ENCODE measurements around the gene VAMP8.
"Not testable (repeated sequence)": the region's sequence is repeated elsewhere in the genome, so short reads cannot be mapped to it uniquely, and the experiment has no call there.

Gene VAMP8

DNA sequence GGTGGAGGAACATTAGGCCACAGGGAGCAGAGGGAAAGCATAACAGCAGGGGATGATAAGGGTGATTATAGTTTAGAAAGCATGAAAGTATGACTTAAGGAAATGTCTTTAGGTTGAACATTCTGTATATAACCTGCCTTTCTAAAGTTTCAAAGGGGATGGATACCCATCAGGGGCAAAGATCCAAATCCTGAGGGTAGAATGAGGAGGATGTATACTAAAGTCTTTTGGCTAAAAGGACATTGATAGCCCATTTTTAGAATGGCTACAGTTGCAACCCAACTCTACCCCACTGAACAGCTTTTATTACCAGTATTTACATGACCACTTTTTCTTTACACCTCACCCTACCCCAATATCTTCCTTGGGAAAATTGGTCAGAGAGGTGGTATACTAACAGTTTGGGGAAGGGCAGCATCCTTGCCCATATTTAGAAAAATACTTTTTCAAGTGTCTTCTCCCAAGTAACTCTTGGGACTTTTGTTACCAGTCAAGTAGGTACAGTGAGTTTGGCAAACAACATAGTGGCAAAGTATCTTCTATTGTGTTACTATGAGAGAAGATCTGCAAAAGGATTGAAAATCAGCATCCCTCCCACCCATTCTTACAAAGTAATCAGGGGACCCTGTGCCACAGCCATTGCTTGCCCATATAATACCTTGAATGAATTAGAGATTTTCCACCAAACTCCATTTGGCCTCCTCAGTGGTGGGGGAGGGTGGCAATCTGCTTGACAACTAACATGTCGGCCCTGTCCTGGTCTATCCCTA is 30.1 kb upstream of the VAMP8 start:
- no peak for FAIRE-seq
- peak; percentile 14 for DNase-seq (ENCODE audit: low spot score)

DNA sequence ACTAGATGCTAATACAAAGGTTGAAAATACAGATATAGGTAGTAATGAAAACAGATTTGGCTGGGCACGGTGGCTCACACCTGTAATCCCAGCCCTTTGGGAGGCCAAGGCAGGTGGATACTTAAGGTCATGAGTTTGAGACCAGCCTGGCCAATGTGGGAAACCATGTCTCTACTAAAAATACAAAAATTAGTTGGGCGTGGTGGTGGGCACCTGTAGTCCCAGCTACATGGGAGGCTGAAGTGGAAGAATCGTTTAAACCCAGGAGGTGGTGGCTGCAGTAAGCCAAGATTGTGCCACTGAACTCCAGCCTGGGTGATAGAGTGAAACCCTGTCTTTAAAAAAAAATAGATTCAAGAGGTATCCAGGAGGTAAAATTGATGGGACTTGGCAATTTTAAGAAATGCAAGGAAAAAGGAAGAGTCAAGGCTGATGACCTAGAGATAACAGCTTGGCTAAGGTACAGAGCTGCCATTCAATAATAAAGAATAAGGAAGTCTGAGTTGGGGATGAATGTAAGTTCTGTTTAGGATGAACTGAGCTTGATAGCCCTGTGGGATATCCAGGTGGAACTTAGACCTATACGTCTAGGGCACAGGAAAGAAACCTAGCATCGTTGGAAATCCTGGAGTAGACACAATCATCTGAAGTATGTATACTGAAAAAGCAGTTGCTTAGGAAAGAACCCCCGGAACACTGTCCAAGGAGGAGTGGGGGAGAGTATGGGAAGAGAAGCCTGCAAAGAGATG is 29.4 kb upstream of the VAMP8 start:
- FAIRE-seq (no peak), DNase-seq (ENCODE audit: low spot score) (no peak)

DNA sequence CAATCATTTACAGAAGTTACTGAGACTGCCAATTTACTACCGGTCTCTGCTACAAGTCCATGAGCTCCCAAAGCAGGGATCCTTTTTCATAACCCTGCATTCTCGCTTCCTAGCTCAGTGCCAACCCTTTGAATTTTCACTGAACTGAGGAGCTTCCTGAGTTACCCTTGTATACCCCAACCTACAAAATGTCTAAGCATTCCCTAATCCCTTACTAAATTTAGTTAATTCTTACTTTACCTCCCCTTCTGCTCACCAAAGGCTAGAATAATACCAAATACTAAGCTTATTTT is 28.8 kb upstream of the VAMP8 start:
- no peak for DNase-seq (ENCODE audit: low spot score)
- FAIRE-seq, result no peak

DNA sequence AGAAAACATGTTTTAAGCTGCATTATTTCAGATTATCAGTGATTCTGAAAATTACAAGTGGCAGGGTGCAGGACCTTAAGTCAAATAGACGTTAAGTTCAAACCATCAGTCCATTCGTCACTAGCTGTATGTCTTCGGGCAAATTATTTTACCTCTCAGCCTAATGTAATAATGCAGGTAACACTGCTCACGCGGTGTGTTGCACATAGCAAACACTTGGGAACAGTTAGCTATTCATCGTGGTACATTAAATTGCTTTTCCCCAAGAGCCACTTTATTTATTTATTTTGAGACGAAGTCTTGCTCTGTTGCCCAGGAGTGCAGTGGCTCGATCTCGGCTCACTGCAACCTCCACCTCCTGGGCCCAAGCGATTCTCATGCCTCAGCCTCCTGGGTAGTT is 28.3 kb upstream of the VAMP8 start:
- DNase-seq (ENCODE audit: low spot score), result no peak
- FAIRE-seq, result no peak

DNA sequence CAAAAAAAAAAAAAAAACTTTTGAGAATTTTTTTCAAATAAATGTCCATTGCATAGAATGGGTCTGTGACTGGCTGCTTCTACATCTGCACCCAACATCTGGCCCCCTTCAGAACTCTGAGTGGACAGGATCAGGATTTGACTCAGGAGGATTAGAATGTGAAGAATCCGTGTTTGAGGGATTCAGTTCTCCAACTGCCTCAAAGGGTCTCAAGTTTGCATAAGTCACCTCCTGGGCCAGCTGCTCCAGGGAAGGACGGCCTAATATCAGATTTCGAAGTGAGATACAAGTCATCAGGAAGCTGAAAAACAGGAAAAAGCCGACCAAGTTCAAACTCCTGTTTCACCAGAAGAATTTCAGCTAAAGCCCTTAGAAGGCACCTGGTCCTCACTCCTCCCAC is 27.6 kb upstream of the VAMP8 start:
- no peak for FAIRE-seq
- DNase-seq (ENCODE audit: low spot score), result peak; percentile 18

DNA sequence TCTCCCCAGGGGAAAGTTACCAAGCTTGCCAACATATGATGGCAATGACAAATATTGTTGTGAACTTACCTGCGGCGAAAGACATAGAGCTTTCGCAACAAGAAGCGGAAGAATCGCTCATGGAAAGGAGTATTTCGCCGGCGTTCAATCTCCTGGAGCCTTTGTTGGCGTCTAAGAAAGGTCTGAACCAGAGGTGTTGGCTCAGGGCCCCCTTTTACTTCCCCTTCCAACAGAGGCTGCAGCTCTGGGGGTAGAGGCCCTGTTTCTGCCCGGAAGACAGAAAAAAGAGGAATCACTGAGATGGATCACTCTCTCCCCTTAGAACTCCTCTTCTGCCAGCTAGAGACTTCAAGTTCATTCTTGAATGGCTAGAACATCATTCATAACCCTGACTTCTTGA is 26.9 kb upstream of the VAMP8 start:
- no peak for FAIRE-seq
- DNase-seq (ENCODE audit: low spot score), result no peak

DNA sequence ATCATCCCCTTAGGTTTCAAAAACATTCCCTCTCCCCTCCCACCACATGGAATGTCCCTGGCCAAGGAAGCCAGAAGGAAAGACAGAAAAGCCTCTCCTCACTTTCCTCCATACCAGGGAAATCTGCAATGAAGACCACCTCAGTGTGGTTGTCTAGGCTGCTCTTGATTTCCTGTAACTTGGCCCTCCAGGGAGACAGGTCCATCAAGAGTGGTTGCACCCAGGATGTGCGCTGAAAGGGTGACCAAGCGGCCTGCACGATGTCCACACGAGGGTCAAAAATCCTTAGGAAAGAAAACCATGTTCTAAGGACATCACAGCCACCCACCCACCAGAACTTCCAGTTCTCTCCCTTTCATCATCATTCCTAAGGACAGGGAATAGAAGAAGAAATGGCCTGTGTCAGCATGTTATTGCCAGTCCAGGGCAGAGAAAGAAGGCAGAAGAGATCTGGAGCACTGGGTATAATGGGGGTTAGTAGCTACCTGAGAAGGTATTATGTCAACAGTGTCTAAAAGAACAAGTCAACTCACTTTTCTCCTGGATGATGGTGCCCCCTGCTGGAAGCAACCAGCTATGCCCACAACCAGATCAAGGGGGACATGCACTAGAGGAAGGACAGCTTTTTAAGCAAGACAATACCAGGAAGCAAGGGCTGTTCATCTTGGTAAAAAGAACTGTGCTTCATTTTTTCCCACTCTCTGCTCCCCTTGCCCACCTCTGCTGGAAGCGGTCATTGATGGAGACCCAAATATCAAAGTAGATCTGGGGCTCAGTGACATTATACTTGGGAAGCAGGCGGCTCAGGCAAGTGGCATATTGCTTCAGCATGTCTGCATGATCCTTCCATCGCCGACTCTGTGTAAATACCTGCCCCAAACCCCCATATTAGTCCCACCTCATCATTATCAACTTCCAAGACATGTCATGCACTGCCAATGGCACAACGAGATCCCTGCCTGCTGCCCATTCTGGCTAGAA is 25.4 kb upstream of the VAMP8 start:
- FAIRE-seq (peak; percentile 54), DNase-seq (ENCODE audit: low spot score) (peak; percentile 66)

DNA sequence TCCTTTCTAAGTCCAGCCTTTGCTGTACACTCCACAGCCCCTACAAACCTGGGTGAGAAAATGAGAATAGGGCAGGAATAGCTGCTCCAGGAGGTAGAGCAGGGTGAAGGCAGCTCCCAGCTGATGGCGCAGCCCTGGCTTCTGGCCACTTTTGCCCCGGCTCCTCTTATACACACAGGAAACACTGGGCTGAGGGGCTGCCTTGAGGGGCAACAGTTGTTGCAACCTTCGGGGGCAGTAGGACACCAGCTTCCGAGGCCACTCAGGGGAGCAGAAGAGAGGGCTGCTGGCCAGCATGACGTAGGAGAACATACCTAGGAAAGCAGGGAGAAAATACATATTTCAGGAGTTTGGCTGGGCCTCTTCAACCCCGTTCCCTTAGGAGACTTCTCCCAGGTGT is 24.2 kb upstream of the VAMP8 start:
- DNase-seq (ENCODE audit: low spot score) (no peak), FAIRE-seq (no peak)

DNA sequence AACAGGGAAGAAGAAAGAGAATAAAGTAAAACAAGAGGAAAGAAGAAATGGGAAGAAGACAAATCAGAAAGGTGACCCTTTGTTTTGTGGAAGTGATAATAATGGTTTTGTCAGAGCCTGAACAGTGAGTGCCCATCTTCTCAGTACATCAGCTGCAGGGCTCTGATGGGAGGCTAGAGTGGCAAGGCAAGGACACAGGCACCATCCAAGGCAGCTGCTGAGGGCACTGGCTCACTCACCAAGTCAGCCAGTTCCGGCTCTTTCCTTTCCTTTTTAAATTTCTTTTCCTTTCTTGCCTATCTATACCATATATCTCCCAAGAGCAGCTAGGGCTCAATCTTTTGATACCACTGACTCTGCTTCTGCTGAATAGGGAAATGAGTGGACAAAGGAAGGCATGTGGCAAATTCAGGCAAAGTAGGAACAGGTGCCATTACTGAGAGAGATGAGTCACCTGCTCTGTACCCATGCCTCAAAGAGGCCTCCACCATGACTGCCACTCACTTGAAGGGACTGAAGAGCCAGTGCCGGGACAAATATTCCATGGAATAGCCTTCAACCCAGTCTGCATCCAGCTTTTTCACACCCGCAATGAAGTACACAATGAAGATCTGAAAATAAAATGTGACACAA is 22.3 kb upstream of the VAMP8 start:
- no peak for DNase-seq (ENCODE audit: low spot score)
- FAIRE-seq, result no peak

DNA sequence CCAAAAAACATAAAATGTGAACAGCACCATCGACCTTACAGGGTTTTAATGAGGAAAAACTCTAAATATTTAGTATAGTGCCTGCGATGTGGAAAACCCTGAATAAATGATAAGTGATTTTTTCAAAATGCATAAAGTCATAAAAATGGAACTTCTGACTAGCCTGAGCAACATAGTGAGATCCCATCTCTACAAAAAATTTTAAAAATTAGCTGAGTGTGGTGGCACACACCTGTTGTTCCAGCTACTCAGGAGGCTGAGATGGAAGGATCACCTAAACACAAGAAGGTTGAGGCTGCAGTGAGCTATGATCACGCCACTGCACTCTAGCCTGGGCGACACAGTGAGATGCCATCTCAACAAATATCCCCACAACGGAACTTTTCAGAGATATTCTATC is 20.3 kb upstream of the VAMP8 start:
- FAIRE-seq, result no peak

DNA sequence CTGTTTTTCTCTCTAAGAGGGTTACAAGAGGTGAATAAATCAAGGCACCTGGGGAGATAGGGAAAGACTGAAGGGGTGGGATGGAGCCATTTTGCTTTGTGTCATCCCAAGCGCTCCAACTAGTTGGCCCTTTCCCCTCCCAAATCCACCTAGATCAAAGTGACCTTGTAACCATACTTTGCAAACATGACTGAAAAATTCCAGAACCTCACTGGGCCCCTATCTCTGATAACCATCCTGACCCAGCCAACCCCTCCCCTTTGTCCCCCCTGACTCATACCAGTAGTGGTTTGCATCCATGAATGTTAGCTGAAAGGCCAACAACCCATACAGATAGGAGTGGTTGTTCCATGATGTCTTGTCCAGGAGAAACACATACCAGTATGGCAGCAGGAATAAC is 19.2 kb upstream of the VAMP8 start:
- FAIRE-seq, result no peak
- no peak for DNase-seq (ENCODE audit: low spot score)

More for the DNA sequence above, 20.3 kb upstream of the VAMP8 start:
- no peak for DNase-seq (ENCODE audit: low spot score)

DNA sequence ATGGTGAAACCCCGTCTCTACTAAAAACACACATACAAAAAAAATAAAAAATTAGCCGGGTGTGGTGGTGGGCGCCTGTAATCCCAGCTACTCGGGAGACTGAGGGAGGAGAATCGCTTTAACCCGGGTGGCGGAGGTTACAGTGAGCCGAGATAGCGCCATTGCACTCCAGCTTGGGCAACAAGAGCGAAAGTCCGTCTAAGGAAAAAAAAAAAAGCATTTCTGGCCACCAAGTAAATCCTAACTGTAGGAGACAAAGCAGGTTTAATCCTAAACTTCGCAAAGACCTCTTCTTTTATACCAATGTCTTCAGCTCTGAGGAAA is 17.0 kb upstream of the VAMP8 start:
- FAIRE-seq; DNase-seq (ENCODE audit: low spot score): not testable (repeated sequence)

DNA sequence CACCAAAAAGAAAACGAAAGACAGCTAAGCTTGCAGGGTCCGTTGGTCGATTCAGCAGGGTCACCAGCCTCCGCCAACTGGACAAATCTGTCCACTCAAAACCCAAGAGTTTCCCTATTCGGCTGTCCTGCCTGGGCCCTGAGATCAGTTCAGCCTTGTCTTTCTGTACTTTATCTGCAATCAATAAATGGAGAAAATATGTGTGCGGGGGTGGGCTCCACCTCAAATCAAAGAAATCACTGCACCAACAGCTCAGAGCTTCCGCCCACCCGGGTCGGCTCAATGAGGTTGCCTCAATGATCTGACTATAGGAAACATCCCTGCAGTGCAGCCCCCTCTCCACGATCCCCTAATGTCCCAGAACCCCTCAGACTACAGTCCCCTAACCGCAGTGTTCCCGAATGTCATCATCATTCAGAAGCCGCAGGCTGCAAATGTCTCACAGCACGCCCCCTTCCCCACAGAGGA is 16.5 kb upstream of the VAMP8 start:
- DNase-seq (ENCODE audit: low spot score) (no peak), FAIRE-seq (no peak)

DNA sequence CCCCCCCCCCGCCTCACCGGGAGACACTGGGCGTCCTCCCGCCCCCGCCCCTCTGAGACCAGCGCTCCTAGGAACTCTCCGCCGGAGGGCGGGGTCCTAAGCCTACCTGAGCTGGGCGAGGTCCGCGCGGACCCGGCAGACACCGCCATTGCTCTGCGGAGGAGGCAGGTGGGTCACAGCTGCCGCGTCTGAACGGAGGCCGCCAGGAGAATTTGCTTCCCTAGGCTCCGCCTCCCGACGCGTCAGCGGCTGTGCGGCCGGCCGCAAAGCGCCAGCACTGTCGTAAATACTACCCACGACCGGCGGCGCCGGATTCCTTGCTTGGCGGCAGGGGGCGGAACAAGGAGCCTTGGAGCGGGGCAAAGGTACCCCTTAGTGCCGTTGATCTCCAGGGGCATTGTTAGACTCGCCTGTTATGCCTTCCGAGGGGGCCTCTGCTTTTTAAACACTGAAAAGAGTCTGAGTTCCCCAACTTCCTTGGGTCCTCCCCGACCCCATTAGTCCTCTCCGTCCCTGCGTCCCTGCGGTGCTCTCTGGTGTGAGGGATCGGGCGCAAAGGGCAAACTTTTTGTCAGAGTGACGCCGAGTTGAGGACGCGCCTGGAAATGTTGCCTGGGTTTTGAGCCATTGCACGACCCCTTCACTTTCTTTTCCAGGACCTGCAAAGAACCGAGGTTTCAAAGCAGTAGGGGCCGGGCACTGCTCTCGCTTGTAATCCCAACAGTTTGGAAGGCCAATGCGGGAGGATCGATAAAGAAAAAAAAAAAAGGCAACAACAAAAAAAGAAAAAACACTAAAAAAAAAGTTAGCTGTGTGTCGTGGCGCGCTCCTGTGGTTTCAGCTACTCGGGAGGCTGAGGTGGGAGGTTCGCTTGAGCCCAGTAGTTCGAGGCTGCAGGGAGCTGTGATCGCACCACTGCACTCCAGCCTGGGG is 15.8 kb upstream of the VAMP8 start, which contains the start of gene GGCX:
Gene GGCX (minus strand): TSS at position 214 of the 933 bp plus-strand sequence. CDS start 65 bp downstream, at position 149.
- FAIRE-seq, result peak; percentile 38

DNA sequence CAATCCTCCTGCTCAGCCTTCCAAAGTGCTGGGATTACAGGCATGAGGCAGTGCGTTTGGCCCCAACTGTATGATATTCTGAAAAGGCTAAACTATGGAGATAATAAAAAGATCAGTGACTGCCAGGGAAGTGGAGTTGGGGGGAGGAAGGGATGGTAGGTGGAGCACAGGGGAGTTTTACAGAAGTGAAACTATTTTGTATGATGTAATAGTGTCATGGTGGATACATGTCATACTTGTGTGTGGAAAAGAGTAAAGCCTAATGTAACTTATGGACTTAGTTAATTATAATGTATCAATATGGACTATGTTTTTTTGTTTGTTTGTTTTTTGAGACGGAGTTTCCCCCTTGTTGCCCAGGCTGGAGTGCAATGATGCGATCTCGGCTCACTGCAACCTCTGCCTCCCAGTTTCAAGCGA is 13.2 kb upstream of the VAMP8 start:
- DNase-seq (ENCODE audit: low spot score), result no peak

More for the DNA sequence above, 15.8 kb upstream of the VAMP8 start, which contains the start of gene GGCX:
- peak; percentile 82 for DNase-seq (ENCODE audit: low spot score)

DNA sequence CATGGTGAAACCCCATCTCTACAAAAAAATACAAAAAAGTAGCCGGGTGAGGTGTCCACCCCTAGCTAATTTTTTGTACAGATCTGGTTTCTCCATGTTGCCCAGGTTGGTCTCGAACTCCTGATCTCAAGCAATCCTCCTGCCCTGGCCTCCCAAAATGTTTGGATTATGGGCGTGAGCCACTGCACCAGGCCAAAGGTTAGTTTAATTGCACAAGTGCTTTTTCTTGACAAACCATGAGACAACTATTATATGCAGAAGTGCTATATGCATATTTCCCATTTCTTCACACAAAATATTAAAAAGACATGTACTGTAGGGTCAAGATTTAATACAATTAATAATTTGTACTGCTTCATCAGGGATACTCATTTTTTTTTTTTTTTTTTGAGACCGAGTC is 11.1 kb upstream of the VAMP8 start:
- FAIRE-seq (no peak), DNase-seq (ENCODE audit: low spot score) (no peak)

More for the DNA sequence above, 13.2 kb upstream of the VAMP8 start:
- FAIRE-seq, result no peak

DNA sequence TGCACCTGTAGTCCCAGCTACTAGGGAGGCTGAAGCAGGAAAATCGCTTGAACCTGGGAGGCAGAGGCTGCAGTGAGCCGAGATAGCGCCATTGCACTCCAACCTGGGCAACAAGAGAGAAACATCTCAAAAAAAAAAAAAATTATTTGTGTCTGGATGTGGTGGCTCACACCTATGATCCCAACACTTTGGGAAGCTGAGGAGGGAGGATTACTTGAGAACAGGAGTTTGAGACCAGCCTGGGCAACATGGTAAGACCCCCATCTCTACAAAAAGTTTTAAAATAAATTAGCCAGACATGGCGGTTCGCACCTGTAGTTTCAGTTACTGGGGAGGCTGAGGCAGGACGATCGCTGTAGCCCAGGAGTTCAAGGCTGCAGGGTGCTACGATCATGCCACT is 1.6 kb upstream of the VAMP8 start:
- no peak for FAIRE-seq
- no peak for DNase-seq (ENCODE audit: low spot score)

DNA sequence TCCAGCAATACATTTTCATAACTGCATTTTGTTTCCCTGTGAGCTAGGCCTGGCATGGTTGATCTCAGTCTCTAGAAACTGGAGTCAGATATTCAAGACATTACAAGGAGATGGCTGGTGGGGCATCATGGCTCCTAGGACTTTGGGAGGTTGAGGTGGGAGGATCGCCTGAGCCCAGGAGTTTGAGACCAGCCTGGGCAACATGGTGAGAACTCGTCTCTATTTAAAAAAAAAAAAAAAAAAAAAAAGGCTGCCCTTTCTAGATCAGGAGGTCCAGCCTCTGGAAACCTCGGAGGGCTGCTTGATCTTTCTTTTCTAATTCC is 362 bp upstream of the VAMP8 start:
- DNase-seq (ENCODE audit: low spot score), result no peak
- FAIRE-seq, result no peak

DNA sequence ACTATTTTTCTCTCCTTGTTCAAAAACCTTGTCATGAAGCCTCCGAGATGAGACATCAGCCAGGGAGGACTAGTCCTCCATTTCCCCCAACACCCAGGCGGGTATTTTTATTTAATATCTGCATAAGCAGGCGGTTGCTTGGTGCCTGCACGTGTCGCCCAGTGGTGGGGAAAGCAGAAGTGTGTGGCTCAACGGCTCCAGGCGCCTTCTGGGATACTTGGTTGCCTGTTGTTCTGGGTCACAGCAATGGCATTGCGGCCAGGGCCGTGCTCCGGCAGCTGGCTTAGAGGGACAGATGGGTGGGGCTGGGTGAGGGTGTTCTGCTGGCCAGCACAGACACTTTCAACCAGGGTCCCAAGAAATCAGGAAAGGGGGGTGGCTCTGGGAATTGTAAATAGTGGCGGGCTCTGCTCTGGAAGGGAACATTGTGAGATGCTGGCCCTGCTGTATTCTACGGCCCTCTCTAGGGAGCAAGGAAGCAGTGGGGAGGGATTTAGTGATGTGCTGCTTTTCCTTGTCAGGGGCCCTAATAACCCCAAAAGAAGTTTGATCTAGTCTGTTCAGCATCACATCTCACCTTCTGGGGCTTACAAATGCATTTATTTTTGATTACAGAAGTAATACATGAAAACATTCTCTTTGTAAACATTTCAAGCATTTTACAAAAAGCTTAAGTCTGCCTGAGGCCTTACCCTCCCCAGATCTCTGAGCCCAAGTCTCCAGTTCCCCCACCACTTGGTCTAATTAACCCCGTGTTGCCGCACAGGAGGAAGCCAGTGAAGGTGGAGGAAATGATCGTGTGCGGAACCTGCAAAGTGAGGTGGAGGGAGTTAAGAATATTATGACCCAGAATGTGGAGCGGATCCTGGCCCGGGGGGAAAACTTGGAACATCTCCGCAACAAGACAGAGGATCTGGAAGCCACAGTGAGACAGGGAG is 1.1 kb downstream of the VAMP8 start:
- FAIRE-seq, result no peak
- no peak for DNase-seq (ENCODE audit: low spot score)

Measured in RCC 7860 (cell line).